SJSA1 (cell line): Measurements from ENCODE around the gene CTBP1. TPM values are rescaled to one million over a fixed set of nuclear protein-coding genes. Genes with fewer than 3 reads are reported as not detected.
"Not testable (repeated sequence)": the region's sequence is repeated elsewhere in the genome, so short reads cannot be mapped to it uniquely, and the experiment has no call there.

ENCODE experiments used
- DNase-seq, 2 experiments: peaks; one replicate each; pipeline ENCODE4 v3.0.0-alpha.2; 2015 to 2020; ENCODE audit warnings: low spot score in 2 of 2, low read depth in 1 of 2
- H3K27ac ChIP-seq: fragments of 250-450 bp; sonication (Bioruptor Pico); 2 replicates; pipeline ENCODE4 v1.5.1; 2020; ENCODE audit warnings: mild to moderate bottlenecking, moderate library complexity
- H3K27me3 ChIP-seq: fragments of 250-450 bp; sonication (Bioruptor Pico); replicated peaks from 2 replicates; pipeline ENCODE4 v1.5.1; 2020; ENCODE audit warnings: mild to moderate bottlenecking, moderate library complexity
- H3K36me3 ChIP-seq: fragments of 250-450 bp; sonication (Bioruptor Pico); 2 replicates; pipeline ENCODE4 v1.5.1; 2020; ENCODE audit warnings: mild to moderate bottlenecking
- H3K4me1 ChIP-seq: fragments of 250-450 bp; sonication (Bioruptor Pico); replicated peaks from 2 replicates; pipeline ENCODE4 v1.6.1; 2021; ENCODE audit warnings: mild to moderate bottlenecking
- H3K4me3 ChIP-seq: fragments of 250-450 bp; sonication (Bioruptor Pico); 2 replicates; pipeline ENCODE4 v1.5.1; 2020; ENCODE audit warnings: mild to moderate bottlenecking
- H3K9me3 ChIP-seq: fragments of 250-450 bp; sonication (Bioruptor Pico); replicated peaks from 2 replicates; pipeline ENCODE4 v1.5.1; 2020; ENCODE audit warnings: mild to moderate bottlenecking
- total RNA-seq: library from RNA; depleted of rRNA; stranded (reverse); fragments of >200 nt; shearing (Covaris generic); gene quantifications from 2 replicates; pipeline ENCODE4 v1.2.3, GENCODE V29; 2014; rRNA removed

CTBP1 gene
- 80.9 and 89.3 TPM in 2 replicates for total RNA-seq

GRCh38 chr4:1248245-1249147 lies at the start of gene CTBP1:
TSS of gene CTBP1 (minus strand) at chr4:1249130. CDS start at chr4:1241331, 7,799 bp downstream.
- H3K36me3 ChIP-seq: 0 out of 2 replicates have a peak, but pooled peaks cover 5% of the 10 kb centered on the region
- DNase-seq: peak; percentile 59 to 71
- H3K9me3 ChIP-seq: no peaks in the 10 kb centered on the region
- H3K4me3 ChIP-seq: peak within 1 kb of the TSS; percentile 91
- peaks cover 17% of the 10 kb centered on the region for H3K4me1 ChIP-seq
- peak within 1 kb of the TSS; percentile 72 for H3K27ac ChIP-seq
- H3K27me3 ChIP-seq: no peaks in the 10 kb centered on the region

- no peak for DNase-seq
- Histone ChIP-seq H3K36me3 (peaks cover 3% of the 10 kb centered on the region), H3K27me3 (no peaks in the 10 kb centered on the region), H3K4me1 (no peaks in the 10 kb centered on the region), H3K4me3 (no peak overlapping the region), H3K9me3 (no peaks in the 10 kb centered on the region), H3K27ac (no peak overlapping the region)
These were observed 49.5 kb upstream of the CTBP1 start for GRCh38 chr4:1298461-1298860.

- Histone ChIP-seq H3K36me3 (peaks cover 3% of the 10 kb centered on the region), H3K27ac (no peak overlapping the region), H3K4me3 (no peak overlapping the region), H3K4me1 (no peaks in the 10 kb centered on the region), H3K9me3 (no peaks in the 10 kb centered on the region), H3K27me3 (no peaks in the 10 kb centered on the region)
- DNase-seq: no peak
These were observed 48.8 kb upstream of the CTBP1 start for GRCh38 chr4:1297456-1298325.

GRCh38 chr4:1297023-1297395 lies 48.1 kb upstream of the CTBP1 start:
- Histone ChIP-seq H3K27ac (no peak overlapping the region), H3K27me3 (no peaks in the 10 kb centered on the region), H3K9me3 (no peaks in the 10 kb centered on the region), H3K36me3 (peaks cover under 1% of the 10 kb centered on the region), H3K4me1 (no peaks in the 10 kb centered on the region), H3K4me3 (no peak overlapping the region)
- DNase-seq: no peak

- Histone ChIP-seq H3K4me1 (no peaks in the 10 kb centered on the region), H3K27me3 (no peaks in the 10 kb centered on the region)
- no peak for DNase-seq
These were observed 47.5 kb upstream of the CTBP1 start for GRCh38 chr4:1296324-1297022.

GRCh38 chr4:1295405-1296055 lies 46.6 kb upstream of the CTBP1 start:
- no peaks in the 10 kb centered on the region for H3K9me3 ChIP-seq
- H3K4me3 ChIP-seq: no peak overlapping the region
- H3K4me1 ChIP-seq: no peaks in the 10 kb centered on the region
- no peak for DNase-seq
- H3K36me3 ChIP-seq: no peaks in the 10 kb centered on the region; the same call in 1 of the 2 replicates
- H3K27me3 ChIP-seq: no peaks in the 10 kb centered on the region
- H3K27ac ChIP-seq: no peak overlapping the region

More at GRCh38 chr4:1296324-1297022, 47.5 kb upstream of the CTBP1 start:
- Histone ChIP-seq H3K4me3 (no peak overlapping the region), H3K9me3 (no peaks in the 10 kb centered on the region), H3K27ac (no peak overlapping the region), H3K36me3 (no peaks in the 10 kb centered on the region; the same call in 1 of the 2 replicates)

- no peaks in the 10 kb centered on the region for H3K4me1 ChIP-seq
- H3K27me3 ChIP-seq: no peaks in the 10 kb centered on the region
- no peak for DNase-seq
- no peaks in the 10 kb centered on the region for H3K9me3 ChIP-seq
- H3K27ac ChIP-seq: no peak overlapping the region
- no peaks in the 10 kb centered on the region; the same call in 1 of the 2 replicates for H3K36me3 ChIP-seq
- H3K4me3 ChIP-seq: no peak overlapping the region
These were observed 46.0 kb upstream of the CTBP1 start for GRCh38 chr4:1294891-1295290.

GRCh38 chr4:1294424-1294823 lies 45.5 kb upstream of the CTBP1 start:
- Histone ChIP-seq H3K27ac (no peak overlapping the region), H3K4me1 (no peaks in the 10 kb centered on the region), H3K9me3 (no peaks in the 10 kb centered on the region), H3K27me3 (no peaks in the 10 kb centered on the region), H3K36me3 (no peaks in the 10 kb centered on the region; the same call in 1 of the 2 replicates), H3K4me3 (no peak overlapping the region)
- no peak for DNase-seq

GRCh38 chr4:1293991-1294390 lies 45.1 kb upstream of the CTBP1 start:
- H3K27me3 ChIP-seq: no peaks in the 10 kb centered on the region
- H3K4me3 ChIP-seq: no peak overlapping the region
- no peaks in the 10 kb centered on the region; the same call in 1 of the 2 replicates for H3K36me3 ChIP-seq
- H3K9me3 ChIP-seq: no peaks in the 10 kb centered on the region
- no peaks in the 10 kb centered on the region for H3K4me1 ChIP-seq
- no peak overlapping the region for H3K27ac ChIP-seq
- DNase-seq: no peak

- no peak for DNase-seq
- H3K4me3 ChIP-seq: no peak overlapping the region
- no peaks in the 10 kb centered on the region for H3K9me3 ChIP-seq
- no peaks in the 10 kb centered on the region for H3K27me3 ChIP-seq
- H3K4me1 ChIP-seq: no peaks in the 10 kb centered on the region
- H3K36me3 ChIP-seq: no peaks in the 10 kb centered on the region; the same call in 1 of the 2 replicates
- no peak overlapping the region for H3K27ac ChIP-seq
These were observed 44.6 kb upstream of the CTBP1 start for GRCh38 chr4:1293531-1293941.

- not testable (repeated sequence) for H3K27me3 ChIP-seq, DNase-seq, H3K9me3 ChIP-seq
These were observed 43.7 kb upstream of the CTBP1 start for GRCh38 chr4:1292703-1293011.

GRCh38 chr4:1291996-1292702 lies 43.2 kb upstream of the CTBP1 start:
- no peak overlapping the region for H3K27ac ChIP-seq
- DNase-seq: no peak
- H3K4me1 ChIP-seq: no peaks in the 10 kb centered on the region
- H3K36me3 ChIP-seq: no peaks in the 10 kb centered on the region
- H3K4me3 ChIP-seq: no peak overlapping the region
- no peaks in the 10 kb centered on the region for H3K27me3 ChIP-seq
- H3K9me3 ChIP-seq: no peaks in the 10 kb centered on the region

More at GRCh38 chr4:1292703-1293011, 43.7 kb upstream of the CTBP1 start:
- not testable (repeated sequence) for H3K27ac ChIP-seq, H3K4me3 ChIP-seq, H3K36me3 ChIP-seq, H3K4me1 ChIP-seq
